ENCODE measurements around the gene ZDHHC3.

The ZDHHC3 gene

DNA sequence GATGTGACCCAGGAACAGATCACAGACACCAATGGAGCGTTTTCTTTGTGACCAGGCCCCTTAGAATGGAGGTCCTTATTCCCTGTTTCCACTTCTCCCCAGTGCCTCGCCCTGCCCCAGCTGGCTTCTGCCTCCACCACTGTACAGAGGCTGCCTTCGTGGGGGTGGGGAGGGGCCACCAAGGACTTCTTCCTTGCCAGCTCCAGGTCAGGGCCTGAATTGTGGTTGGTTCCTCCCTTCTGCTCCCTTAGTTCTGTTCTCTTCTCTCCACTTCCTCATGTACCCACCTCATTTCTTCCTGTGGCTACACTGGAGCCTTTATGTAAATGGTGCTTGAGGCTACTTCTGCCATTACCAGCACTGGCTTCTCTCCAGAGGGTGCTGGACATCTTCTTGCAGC lies 85.1 kb downstream of the ZDHHC3 start:
- DNase-seq = no peak

DNA sequence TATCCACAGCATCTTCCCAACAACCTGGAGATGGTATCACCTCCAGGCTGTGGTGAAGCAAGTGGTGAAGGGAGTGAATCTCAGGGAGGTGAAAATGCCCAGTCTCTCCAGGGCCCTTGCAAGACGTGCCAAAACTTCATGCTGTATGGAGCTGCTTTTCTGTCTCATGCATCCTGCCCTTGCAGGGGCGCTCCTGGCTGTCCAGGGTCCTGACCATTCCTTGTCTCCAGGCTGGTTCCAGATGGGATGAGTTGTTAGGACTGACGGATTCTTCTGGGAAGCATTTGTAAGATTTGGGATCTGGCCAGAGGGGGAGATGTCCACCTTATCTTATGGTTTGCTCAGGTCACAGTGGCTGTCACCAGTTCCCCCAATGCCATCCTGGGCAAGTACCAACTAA lies 85.7 kb downstream of the ZDHHC3 start:
- no peak for DNase-seq

DNA sequence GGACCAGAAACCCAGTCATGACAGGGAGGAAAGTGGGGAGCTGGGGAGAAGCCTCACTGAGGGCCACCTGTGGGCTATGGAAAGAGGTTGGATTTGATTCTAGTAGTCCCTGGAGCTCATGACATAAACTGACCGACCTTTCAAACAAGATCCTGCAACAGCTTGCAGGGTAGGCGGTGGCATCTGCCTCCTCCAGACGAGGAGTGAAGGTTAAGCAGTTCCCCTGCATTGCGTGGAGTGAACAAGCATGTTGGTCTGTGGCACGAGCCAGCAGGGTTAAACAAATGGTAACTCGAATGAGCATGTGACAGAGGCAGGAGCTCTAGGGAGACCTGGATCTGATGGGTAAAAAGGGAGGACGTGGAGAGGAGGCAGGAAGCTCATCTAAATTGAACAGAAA lies 88.9 kb downstream of the ZDHHC3 start:
- DNase-seq = no peak

DNA sequence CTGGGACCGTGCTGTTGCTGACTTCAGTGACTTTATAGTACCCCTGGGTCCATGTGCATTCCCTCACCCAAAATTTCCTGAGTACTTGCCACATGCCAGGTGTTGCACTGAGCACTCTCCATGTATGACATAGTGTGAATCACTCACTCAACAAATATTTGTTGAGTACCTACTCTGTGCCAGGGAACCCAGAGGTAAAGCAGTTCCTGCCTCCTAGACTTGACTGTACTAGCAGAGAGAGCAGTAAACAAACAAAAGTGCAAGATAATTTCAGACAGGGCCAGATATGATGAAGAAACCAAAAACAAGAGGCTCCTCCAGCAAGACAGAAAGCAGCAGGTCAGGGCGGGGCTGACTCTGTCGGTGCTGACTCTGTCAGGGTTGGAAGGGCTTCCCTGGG lies 89.4 kb downstream of the ZDHHC3 start:
- no peak for DNase-seq

DNA sequence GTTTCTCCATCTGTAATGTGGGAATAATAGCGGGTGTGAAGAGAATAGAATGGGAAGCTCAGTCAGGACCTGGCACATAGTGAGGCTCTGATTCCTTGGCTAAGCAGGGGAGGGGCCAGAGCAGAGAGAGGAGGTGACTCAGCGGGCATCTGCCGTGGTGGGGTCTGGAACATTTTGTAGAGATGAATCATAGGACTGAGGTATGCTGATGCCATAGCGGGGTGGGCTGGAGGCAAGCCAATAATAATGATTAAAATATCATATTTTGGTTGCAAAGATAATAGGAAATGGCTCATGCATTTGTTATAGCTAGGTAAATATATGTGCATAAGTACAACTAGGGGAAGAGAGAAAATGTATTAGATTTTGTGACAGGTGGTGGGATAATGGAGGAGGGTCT lies 90.4 kb downstream of the ZDHHC3 start:
- DNase-seq = no peak

DNA sequence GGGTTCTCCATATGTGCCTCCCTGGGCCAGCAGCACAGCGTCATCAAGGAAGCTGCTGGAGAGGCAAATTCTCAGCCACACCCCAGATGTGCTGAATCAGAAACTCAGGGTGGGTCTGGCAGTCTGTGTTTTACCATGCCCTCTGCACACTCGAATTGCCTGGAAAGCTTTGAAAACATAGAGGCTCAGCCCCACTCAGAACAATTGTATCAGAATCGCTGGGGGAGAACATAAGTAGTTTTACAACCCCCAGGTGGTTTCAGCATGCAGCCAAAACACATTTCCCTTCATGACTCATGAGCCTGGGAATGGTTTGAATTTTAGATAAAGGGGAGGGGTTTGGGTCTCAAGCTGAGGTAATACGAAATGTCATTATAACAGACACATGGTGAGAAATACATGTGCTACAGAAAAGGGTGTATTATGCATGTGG lies 92.0 kb downstream of the ZDHHC3 start:
- DNase-seq = no peak

DNA sequence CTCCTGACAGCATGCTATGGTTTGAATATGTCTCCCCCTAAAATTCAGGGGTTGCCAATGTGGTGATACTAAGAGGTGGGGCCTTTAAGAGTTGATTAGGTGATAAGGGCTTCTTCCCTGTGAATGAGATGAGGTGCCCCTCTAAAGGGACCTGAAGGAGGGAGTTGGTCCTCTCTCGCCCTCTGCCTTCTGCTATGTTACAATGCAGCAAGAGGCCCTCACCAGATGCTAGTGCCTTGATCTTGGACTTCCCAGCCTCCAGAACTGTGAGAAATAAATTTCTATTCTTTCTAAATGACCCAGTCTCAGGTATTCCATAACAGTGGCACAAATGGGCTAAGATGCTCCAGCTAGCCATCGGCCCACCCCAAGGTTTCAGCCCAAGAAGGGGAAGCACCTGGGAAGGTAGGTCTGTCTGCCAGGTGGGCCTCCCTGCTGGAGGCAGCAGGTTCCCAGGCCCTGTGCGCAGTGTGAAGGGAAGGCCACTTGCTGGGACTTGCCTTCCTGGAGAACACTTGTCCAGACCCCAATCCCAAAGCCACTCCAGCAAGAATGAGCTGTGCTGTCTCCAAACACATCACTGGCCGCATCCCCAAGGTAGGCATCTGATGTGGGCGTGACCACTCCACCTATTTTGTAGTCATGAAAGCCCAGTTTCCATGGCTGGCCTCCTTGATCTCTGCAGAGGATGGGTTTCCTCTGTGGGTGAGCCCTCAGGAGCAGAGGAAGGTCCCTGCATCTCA lies 92.6 kb downstream of the ZDHHC3 start:
- no peak for DNase-seq

DNA sequence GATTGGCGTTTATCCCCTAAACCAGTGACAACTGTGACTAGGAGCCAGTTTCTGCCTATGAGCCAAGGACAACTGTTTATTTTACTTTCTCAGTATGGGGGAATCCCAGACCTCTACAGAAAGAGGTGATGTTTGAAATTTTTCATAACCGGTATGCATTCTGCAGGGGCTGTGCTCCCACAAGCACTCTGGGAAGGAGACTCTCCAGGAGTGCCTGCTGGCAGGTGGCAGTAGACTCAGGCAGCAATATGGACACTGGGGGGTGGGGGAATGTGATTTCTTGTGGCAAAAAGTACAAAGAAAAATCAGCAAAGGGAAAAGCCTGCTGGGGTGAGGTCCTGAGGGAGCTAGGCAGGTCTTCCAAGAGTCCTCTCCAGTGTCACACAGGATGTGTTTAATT lies 95.7 kb downstream of the ZDHHC3 start:
- DNase-seq = no peak

DNA sequence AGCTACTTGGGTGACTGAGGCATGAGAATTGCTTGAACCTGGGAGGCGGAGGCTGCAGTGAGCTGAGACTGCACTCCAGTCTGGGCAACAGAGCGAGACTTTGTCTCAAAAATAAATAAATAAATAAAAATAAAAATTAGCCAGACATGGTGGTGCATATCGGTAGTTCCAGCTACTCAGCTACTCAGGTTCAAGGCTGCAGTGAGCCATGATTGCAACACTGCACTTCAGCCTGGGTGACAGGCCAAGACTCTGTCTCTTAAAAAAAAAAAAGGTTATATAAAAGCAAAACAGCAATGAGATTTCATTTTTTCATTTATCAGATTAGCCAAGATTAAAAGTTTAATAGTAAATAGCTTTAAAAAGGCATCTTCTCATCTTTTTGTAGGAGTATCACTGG lies 98.6 kb downstream of the ZDHHC3 start:
- DNase-seq = no peak

DNA sequence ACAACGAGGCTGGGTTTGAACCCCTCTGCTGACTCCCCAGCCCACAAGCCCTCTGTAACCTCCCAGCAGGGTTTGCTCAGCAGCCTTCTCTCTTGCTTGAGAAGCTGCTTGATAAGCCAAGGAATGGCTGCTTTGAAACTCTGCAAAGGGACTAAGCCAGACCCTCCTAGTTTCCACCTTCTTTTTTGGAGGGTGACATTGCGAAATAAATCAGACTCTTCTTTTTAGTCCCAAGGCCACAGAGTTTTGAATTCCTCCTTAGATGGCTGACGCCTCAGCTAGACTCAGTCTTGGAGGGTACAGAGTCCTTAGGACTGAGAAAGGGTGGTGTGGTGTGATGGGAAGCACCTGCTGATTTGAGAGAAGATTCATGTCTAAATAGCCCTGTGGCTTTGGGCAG lies 100.4 kb downstream of the ZDHHC3 start:
- no peak for DNase-seq
